Thoracic aorta (tissue), 2 donors: ENCODE results near the gene FOXI3. TPM values are rescaled to one million over a fixed set of nuclear protein-coding genes. Genes with fewer than 3 reads are reported as not detected.

ENCODE experiments used
- ATAC-seq: fragments of 150-250 bp; one replicate; pipeline ENCODE4 v1.8.0; 2017; ENCODE audit warnings: low read depth; ENCODE audit not compliant: insufficient number of reproducible peaks, low FRiP score
- DNase-seq: peaks from one replicate; pipeline ENCODE4 v3.0.0-alpha.2; 2020; ENCODE audit warnings: low spot score
- H3K27ac ChIP-seq, 2 donors: fragments of 200-600 bp; sonication (generic); 1 replicate in 1 of 2; 2 replicates in 1 of 2; pipeline ENCODE4 v1.5.1; 2016; ENCODE audit warnings: mild to moderate bottlenecking in 2 of 2, moderate library complexity in 2 of 2
- H3K27me3 ChIP-seq: fragments of 200-600 bp; sonication (generic); replicated peaks from 2 replicates; pipeline ENCODE4 v1.6.0; 2016; ENCODE audit warnings: mild to moderate bottlenecking; ENCODE audit not compliant: insufficient read depth
- H3K36me3 ChIP-seq: fragments of 200-600 bp; sonication (generic); one replicate; pipeline ENCODE4 v1.5.1; 2016
- H3K4me1 ChIP-seq, 2 donors: fragments of 200-600 bp; sonication (generic); 1 replicate in 1 of 2; 2 replicates in 1 of 2; pipeline versions ENCODE4 v1.5.1 to v1.6.0; 2016; ENCODE audit warnings: low read depth in 2 of 2, mild to moderate bottlenecking in 1 of 2; ENCODE audit not compliant: control insufficient read depth in 1 of 2
- H3K4me3 ChIP-seq: fragments of 200-600 bp; sonication (generic); 2 replicates; pipeline ENCODE4 v1.5.1; 2016; ENCODE audit warnings: mild to moderate bottlenecking
- H3K9me3 ChIP-seq: fragments of 200-600 bp; sonication (generic); 2 replicates; pipeline ENCODE4 v1.5.1; 2016
- CTCF ChIP-seq: fragments of 200-600 bp; sonication (generic); IDR thresholded peaks from one replicate; pipeline ENCODE4 v1.5.1; 2019; ENCODE audit warnings: antibody characterized with exemption
- total RNA-seq, 2 donors: library from RNA; depleted of rRNA; stranded (reverse); fragments of >200 nt; gene quantifications; one replicate each; pipeline versions ENCODE4 v1.1.0 to v1.2.3, GENCODE V29; 2016

Gene FOXI3
- total RNA-seq, 2 donors from 2014 or later = not detected

- TF ChIP-seq CTCF = no peak
- ATAC-seq (no peak), DNase-seq (no peak)
- Histone ChIP-seq H3K4me3 (no peak overlapping the region), H3K9me3 (no peaks in the 10 kb centered on the region), H3K27me3 (no peaks in the 10 kb centered on the region), H3K27ac (no peak overlapping the region), H3K4me1 (no peaks in the 10 kb centered on the region), H3K36me3 (no peaks in the 10 kb centered on the region)
Measured at GRCh38 chr2:88400037-88400767, 52.3 kb downstream of the FOXI3 start.

- Histone ChIP-seq H3K4me3 (no peak overlapping the region), H3K36me3 (no peaks in the 10 kb centered on the region), H3K27me3 (no peaks in the 10 kb centered on the region), H3K4me1 (no peaks in the 10 kb centered on the region), H3K27ac (no peak overlapping the region), H3K9me3 (no peaks in the 10 kb centered on the region)
- DNase-seq = no peak
- no peak for ATAC-seq
- TF ChIP-seq CTCF = no peak
Measured at GRCh38 chr2:88398180-88398579, 54.3 kb downstream of the FOXI3 start.

Other genes with a start within 250 kb of the FOXI3 start
- gene EIF2AK3, start 174.8 kb upstream of the FOXI3 start, total RNA-seq = 10 to 100 TPM; 23.8 to 33.6 TPM
- gene RPIA, start 239.0 kb upstream of the FOXI3 start, total RNA-seq = 1 to 10 TPM; 4.1 to 4.7 TPM